HL-60 (cell line): Measurements from ENCODE around the gene OR52E2.

Experiments
- POLR2AphosphoS5 ChIP-seq: IDR thresholded peaks from 2 replicates; pipeline ENCODE4 v1.6.1; 2012; ENCODE audit warnings: low read depth
- TF ChIP-seq, protein P1 (sequence below): IDR thresholded peaks from one replicate; pipeline ENCODE4 v1.5.1; 2011; ENCODE audit warnings: low read length, control low read depth, inconsistent platforms; ENCODE audit not compliant: insufficient read depth
- TF ChIP-seq, protein P2 (sequence below): IDR thresholded peaks from 2 replicates; pipeline ENCODE4 v1.6.1; 2012; ENCODE audit warnings: low read depth; ENCODE audit not compliant: insufficient replicate concordance

DNA sequence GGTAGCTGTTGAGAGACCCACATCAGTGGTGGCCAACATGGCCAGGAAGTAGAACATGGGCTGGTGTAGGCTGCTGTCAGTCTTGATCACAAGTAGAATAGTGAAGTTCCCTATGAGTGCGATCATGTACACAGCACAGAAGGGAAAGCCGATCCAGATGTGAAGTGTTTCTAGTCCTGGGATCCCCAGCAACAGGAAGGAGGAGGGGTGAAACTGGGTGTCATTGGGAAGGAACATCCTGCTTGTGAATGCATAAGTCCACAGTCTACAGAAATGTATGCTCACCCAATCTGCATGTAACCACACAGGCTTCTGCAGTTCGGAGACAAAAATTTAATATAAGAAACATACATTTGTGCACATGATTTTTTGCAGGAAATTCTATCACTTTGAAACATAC lies at the start of gene OR52E2:
- TF ChIP-seq, protein P1, sequence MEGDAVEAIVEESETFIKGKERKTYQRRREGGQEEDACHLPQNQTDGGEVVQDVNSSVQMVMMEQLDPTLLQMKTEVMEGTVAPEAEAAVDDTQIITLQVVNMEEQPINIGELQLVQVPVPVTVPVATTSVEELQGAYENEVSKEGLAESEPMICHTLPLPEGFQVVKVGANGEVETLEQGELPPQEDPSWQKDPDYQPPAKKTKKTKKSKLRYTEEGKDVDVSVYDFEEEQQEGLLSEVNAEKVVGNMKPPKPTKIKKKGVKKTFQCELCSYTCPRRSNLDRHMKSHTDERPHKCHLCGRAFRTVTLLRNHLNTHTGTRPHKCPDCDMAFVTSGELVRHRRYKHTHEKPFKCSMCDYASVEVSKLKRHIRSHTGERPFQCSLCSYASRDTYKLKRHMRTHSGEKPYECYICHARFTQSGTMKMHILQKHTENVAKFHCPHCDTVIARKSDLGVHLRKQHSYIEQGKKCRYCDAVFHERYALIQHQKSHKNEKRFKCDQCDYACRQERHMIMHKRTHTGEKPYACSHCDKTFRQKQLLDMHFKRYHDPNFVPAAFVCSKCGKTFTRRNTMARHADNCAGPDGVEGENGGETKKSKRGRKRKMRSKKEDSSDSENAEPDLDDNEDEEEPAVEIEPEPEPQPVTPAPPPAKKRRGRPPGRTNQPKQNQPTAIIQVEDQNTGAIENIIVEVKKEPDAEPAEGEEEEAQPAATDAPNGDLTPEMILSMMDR, result no peak
- TF ChIP-seq, protein P2, sequence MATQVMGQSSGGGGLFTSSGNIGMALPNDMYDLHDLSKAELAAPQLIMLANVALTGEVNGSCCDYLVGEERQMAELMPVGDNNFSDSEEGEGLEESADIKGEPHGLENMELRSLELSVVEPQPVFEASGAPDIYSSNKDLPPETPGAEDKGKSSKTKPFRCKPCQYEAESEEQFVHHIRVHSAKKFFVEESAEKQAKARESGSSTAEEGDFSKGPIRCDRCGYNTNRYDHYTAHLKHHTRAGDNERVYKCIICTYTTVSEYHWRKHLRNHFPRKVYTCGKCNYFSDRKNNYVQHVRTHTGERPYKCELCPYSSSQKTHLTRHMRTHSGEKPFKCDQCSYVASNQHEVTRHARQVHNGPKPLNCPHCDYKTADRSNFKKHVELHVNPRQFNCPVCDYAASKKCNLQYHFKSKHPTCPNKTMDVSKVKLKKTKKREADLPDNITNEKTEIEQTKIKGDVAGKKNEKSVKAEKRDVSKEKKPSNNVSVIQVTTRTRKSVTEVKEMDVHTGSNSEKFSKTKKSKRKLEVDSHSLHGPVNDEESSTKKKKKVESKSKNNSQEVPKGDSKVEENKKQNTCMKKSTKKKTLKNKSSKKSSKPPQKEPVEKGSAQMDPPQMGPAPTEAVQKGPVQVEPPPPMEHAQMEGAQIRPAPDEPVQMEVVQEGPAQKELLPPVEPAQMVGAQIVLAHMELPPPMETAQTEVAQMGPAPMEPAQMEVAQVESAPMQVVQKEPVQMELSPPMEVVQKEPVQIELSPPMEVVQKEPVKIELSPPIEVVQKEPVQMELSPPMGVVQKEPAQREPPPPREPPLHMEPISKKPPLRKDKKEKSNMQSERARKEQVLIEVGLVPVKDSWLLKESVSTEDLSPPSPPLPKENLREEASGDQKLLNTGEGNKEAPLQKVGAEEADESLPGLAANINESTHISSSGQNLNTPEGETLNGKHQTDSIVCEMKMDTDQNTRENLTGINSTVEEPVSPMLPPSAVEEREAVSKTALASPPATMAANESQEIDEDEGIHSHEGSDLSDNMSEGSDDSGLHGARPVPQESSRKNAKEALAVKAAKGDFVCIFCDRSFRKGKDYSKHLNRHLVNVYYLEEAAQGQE, result no peak
- TF ChIP-seq POLR2AphosphoS5, result no peak
